Embryonic facial prominence (tissue), 1 donor: Measurements from ENCODE around the gene ZNF668.

Experiments used
- DNase-seq: peaks from one replicate; pipeline ENCODE4 v3.0.0-alpha.2; 2016; ENCODE audit errors: extremely low spot score

ZNF668 gene

DNA sequence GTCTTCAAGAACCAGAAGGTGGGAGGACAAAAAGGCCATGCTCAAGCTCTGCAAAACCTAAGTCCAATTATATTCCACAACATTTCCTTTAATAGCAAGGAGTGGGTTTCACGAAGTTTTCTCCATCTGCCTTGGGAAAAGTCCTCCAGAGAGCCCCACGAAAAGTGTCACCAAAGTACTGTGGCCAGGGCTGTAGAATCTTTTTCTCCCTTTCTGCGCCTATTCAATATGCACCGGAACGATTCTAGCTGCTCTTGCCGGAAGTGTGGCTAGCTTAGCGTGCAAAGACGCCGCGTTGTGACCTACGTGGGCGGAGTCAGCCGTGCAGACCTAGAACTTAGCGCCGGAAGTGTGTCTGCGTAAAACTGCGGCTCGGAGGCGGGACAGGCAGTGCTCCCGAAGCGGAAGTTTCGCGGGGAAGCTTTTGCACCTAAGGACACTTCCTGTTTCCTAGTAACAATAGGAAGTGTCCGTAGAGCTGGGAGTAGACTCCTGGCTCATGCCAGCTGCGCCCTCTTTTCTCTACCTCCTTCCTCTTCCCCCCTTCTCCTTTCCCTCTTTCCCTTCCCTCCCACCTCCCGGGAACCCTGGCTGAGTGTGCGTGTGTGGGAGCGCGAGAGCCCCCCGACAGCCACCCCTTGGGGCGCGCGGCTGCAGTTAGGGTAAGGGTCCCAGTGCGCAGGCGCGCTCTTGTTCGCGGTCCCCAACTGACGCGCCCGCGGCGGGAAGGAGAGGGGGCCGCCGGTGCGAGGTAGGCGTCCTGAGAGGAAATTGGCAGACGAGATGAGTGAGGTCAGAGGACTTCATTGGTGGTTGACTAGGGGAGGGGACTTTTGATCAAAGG lies at the start of gene ZNF668, which contains the start of gene ZNF646:
Gene ZNF668, minus strand, starts transcription at position 271 of the 844 bp plus-strand sequence. CDS start 9,781 bp downstream, outside the sequence.
Gene ZNF646, plus strand, starts transcription at position 453 of the 844 bp plus-strand sequence. CDS start 1,903 bp downstream, outside the sequence.
- DNase-seq: peak; percentile 100

DNA sequence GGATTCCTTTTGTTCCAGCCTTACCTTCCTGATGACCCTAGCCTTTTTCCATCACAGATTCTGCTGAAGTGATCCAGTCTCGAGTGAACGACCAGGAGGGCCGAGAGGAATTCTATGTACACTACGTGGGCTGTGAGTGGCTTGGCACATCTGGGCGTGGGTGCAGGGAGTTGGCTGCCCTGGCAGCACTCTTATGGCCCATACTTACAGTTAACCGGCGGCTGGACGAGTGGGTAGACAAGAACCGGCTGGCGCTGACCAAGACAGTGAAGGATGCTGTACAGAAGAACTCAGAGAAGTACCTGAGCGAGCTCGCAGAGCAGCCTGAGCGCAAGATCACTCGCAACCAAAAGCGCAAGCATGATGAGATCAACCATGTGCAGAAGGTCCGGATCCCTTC lies 46.1 kb upstream of the ZNF668 start:
- DNase-seq: no peak

DNA sequence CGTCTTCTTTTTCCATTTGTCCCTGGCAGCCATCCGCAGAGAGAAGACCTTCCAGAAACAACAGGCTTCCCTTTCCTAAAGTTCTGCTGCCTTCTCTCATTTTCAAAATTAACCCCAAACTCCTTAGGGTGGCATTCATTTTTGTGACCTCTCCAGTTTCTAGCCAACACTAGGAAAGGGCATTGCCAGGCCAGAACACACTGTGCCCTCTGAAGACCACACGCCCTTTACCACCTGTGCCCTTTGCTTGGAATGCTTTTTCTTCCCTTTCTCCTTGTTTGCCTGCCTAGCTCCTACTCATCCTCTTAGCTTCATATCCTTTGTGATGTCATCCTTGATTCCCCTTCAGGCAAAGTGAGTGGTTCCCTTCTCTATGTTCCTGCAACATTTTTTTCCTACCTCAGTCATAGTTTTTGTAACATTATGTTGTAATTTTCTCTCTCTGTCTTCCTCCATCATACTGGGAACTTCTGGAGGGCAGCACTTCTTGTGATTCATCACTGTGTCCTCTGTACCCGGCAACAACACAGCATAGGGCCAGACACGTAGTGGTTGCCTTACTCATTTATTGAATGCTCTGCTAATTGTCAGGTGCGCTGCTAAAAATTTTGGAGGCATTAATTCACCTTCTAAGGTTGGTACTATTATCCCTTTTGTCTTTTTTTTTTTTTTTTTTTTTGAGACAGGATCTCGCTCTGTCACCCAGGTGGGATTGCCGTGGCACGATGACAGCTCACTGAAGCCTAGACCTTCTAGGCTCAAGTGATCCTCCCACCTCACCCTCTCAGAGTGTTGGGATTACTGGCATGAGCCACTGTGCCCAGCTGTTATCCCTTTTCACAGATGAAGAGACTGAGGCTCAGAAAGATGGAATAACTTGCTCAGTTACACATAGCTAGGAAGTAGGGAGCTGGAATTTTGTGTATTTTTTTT lies 44.4 kb upstream of the ZNF668 start:
- no peak for DNase-seq

DNA sequence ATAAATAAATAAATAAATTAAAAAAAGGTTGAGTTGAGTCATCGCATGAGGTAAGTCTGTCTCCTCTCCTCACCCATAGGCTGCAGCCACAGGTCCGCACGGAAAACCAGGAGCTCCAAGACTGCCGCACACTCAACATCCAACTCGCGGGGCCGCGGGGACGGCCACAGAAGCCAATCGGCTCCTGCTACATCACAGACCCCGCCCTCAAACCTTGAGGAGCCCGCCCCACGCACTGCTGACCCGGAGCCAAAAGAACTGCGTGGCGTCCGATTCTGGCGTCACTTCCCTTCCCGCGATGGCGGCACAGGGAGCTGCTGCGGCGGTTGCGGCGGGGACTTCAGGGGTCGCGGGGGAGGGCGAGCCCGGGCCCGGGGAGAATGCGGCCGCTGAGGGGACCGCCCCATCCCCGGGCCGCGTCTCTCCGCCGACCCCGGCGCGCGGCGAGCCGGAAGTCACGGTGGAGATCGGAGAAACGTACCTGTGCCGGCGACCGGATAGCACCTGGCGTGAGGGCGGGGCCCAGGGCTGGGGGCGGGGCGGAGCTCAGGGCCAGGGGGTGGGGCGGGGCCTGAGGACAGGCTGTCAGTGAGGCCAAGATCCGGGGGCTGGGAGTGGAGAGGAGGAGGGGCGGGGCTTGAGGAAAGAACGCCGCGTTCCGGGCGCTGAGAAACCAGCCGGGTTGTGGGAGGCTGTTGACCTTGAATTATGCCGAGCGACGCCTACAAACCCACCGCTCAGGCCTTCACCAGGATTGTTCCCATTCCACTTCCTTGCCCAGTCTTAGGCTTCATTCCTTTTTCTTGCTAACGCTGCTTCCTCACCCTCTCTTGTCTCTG lies 43.6 kb upstream of the ZNF668 start, which contains the start of gene KAT8:
Gene KAT8, plus strand, starts transcription at position 281 of the 839 bp plus-strand sequence. Its CDS starts 18 bp downstream, at position 299.
- DNase-seq: peak; percentile 96

DNA sequence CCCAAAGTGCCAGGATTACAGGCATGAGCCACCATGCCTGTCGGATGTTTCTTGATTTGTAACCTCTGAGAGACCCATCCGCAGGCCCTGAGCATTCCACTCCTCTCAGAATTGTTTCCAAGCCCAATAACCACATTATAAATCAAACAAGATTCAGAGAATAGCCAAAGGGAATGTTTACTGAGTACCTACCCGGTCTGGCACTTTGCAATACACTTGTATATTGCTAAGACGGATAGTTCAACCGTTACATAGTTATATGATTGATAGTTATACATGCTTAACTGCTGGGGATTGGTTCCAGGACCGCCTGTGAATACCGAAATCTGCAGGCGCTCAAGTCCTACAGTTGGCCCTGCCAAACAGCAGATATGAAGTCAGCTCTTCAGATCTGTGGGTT lies 40.4 kb upstream of the ZNF668 start:
- no peak for DNase-seq

DNA sequence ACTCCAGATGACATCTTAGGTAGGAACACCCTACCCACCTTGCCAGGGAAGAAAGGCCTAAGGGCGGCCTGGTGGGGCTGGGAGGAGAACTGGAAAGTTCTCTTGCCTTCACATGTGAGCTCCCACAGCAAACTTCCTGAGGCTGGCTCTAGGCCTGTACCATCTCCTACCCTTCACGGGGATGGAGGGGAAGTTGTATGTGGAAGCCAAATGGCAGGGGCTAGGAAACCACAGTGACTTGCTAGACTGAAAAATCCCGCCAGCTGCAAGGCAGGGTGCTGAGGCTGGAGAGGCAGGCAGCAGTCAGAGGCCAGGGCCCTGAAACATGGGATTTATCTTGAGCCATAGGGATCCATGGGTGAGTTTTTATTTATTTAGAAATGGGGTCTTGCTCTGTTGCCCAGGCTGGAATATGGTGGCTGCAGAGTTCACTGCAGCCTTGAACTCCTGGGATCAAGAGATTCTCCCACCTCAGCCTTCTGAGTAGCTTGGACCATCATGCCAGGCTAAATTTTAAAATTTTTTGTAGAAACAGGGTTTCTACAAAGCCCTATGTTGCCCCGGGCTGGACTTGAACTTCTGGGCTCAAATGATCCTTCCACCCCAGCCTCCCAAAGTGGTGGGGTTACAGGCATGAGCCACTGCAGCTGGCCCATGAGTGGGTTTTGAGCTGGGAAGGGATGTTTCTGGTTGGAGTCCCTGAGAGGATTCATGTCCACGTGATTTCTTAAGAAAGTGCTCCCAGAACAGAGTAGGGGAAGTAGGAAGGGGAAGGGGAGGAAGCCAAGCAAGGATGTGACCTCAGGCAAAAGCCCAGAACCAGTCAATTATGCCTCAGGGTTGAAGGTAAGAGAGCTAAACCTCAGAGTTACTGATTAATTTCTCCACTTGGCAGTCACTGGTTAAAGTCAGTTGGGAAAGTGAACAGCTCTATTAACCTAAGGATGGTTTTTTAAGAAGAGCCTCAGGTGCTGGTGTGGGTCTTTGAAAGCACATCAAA lies 39.4 kb upstream of the ZNF668 start:
- no peak for DNase-seq

DNA sequence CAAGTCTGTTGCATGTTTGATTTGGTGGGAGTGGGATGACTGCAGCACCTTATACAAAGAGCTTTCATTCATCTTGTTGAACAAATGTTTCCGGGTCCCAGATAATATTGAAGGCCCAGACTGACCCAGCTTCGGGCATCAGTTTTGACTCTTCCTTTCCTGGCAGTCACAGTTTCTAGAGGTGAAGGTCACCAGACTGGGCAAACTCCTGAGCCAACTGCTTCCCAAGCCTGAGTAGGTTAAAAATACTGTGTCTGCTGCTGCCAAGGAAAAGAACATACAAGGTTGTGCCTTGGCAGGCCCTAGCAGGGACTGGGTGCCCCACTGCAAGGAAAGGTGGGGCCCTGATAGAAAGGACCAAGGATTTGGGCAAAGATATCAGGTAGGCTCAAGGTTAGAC lies 38.7 kb upstream of the ZNF668 start:
- DNase-seq: no peak

DNA sequence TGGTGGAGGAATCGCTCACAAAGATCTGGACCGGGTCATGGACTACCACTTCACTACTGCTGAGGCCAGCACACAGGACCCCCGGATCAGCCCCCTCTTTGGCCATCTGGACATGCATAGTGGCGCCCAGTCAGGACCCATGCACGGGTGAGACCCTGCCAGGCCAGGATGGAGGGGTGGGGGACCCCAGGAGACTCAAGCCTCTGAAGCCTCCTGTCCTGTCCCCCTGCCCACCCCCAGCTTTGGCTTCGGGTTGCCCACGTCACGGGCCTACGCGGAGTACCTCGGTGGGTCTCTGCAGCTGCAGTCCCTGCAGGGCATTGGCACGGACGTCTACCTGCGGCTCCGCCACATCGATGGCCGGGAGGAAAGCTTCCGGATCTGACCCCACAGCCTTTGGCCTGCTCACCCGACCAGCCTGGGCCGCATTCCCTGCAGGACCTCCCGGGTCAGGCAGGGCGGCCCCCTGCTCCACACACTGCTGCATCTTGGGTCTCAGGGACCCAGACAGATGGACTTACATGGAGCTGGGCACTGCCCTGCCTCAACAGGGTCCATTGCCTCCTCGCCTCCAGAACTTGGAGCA lies 37.9 kb upstream of the ZNF668 start:
- no peak for DNase-seq

DNA sequence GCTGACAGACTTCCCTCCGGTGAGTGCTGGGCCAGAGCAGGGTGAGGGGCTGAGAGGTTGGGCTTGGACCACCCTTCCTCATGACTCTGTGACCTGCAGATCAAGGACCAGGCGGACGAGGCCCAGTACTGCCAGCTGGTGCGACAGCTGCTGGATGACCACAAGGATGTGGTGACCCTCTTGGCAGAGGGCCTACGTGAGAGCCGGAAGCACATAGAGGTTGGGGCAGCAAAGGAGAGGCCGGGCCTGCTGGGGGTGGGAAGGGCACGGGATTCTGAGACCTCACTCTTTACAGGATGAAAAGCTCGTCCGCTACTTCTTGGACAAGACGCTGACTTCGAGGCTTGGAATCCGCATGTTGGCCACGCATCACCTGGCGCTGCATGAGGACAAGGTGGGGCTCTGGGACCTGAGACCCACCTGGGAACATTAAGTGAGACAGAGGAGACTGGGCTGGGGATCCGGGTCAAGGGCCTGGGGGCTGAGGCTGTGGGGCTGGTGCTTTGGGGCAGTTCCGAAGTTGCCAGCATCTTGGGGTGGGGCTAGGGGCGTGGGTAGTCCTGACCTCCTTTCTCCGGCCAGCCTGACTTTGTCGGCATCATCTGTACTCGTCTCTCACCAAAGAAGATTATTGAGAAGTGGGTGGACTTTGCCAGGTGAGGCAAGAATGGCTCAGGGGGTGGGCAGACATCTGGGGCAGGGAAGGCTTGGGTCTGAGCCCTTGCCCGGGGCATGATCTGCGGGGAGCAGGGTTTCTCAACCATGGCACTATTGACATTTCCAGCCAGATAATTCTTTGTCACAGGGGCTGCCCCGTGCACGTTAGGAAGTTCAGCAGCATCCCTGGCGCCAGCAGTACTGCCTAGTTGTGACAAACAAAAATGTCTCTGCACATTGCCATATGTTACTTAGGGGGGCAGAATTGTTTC lies 36.3 kb upstream of the ZNF668 start:
- DNase-seq: no peak

DNA sequence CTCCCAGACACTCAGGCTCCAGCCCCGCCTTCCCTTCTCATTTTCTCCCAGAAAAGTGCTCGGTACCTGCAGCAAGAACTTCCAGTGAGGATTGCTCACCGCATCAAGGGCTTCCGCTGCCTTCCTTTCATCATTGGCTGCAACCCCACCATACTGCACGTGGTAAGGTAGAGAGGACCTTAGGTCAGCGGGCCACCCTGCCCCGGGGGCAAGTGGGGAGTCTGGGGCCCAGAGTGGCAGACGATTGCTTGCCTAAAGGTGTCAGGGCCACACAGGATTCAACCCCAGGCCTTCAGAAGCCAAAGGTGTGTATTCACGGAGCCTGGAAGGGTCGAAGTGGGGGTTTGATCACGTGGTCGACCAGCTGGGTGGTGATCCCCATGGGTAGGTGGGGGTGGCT lies 35.6 kb upstream of the ZNF668 start:
- no peak for DNase-seq

DNA sequence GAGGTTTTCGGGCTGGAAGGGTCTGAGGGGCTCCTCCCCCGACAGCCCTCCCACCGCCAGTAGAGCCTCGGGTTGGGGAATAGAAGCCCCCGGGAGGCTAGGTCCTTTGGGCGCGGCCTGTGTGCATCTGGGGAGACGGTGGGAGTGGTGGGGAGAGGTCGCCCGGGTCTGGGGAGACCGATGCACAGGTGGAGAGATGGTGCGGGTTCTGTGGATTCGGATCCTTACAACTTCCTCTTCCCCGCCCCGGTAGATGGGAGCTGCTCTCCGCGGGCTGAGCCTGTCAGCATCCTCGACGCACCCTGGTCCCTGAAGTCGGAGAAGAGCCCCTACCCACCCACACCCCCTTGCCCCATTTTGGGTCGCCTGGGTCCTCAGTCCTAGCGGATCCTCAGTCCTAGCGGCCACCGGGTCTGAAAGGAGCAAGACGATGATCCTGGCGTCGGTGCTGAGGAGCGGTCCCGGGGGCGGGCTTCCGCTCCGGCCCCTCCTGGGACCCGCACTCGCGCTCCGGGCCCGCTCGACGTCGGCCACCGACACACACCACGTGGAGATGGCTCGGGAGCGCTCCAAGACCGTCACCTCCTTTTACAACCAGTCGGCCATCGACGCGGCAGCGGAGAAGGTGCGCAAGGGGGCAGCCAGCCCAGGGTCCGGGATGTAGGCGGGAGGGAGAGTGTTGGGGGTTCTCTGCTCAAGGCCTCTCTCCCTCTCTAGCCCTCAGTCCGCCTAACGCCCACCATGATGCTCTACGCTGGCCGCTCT lies 34.9 kb upstream of the ZNF668 start:
- DNase-seq: no peak

DNA sequence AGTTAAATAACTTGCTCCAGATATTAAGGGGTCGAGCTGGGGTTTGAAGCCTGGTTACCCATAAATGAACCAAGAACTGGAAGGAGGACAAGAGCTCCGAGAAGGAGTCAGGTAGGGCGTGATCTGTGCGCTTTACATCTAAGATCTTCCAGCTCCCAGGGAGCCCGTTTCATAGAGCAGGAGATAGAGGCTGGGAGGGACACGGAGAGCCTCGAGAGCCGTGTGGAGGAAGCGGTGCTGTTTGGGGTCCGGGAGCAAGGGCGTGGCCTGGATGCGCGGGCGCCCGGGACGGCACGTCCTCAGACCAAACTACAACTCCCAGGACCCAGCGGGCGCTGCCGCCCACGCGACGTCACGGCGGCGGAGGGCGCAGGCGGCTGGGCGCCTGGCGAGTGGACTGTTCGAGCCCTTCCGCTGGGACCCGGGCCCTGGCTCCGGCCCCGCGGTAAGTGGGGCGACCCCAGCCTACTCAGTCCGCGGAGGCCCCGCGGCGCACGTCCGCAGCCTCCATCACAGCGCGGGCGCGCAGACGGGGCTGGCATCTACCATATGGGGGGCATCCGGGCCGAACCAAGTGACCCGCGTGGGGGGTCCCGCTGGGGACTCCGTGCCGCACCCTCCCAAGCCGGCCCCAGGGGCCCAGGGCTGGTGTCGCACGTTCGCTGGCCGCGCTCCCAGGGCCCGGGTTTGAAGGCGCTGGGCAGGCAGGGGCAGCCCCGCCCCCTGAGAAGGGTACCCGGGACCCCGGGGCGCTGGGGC lies 34.2 kb upstream of the ZNF668 start, which contains the start of gene BCKDK:
Gene BCKDK, plus strand, starts transcription at position 352 of the 759 bp plus-strand sequence. CDS start 838 bp downstream, outside the sequence.
- DNase-seq: no peak

DNA sequence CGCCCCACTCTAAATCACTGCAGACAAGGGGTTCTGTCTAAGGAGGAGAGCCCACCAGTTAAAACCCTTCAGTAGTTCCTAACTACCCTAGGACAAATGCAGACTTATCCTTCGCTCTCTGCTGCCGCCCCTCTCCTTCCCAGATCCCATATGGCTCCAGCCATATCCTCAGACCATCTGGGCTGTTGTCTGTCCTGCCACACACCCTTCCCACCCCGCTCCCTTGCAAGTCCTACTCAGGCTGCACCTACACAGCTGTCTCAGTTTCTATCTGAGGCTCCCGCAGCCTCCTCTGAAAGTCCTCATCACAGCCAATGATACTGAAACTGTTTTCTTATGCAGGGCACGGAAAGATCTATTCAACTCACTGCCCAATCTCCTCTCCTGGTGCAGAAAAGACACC lies 33.4 kb upstream of the ZNF668 start:
- no peak for DNase-seq

DNA sequence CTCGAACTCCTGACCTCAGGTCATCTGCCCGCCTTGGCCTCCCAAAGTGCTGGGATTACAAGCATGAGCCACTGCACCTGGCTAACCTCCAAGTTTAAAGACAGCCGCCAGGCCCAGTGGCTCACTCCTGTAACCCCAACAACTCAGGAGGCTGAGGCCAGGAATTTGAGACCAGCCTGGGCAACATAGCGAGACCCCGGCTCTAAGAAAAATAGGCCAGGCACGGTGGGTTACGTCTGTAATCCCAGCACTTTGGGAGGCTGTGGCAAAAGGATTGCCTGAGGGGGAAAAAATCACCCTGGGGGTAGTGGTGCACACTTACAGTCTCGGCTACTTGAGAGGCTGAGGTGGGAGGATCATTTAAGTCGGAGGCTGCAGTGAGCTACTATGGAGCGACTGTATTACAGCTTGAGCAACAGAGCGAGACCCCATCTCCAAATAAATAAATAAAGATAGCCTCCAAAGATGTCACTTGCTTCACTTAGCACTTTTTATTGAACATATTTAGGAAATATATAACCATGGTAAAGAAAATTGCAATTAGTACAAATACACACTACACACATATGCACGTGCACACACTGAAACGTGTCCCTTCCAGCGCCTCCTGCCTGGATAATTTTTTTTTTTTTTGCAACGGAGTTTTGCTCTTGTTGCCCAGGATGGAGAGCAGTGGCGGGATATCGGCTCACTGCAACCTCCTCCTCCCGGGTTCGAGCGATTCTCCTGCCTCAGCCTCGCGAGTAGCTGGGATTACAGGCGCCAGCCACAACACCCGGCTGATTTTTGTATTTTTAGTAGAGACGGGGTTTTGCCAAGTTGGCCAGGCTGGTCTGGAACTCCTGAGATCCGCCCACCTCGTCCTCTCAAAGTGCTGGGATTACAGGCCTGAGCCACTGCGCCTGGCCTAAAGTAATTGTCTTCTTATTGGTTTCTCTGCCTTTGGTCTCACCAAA lies 32.7 kb upstream of the ZNF668 start:
- DNase-seq: no peak

DNA sequence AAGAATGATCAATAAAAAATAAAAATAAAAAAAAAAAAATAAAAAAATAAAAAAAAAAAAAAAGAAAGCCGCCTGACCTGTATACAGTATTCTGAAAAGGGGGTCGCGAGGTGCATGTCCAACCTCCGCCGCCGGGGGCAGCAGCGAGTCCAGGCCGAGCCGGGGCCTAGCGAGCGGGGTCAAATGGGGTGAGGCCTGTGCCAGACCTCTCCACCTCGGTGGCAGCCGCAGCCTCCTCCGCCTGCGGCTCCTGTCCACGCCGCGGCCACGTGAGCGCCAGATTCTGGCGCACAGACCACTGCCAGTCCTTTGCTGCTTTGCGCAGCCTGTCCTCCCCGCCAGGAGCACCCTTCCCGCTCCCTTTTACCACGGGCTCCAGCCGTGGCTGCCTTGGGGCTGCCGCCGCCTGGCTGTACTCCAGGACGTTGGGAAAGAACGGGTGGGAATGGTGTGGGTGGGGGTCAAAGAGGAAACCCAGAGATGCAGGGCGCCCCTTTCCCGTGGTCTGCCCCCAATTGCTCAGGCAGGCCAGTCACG lies 31.7 kb upstream of the ZNF668 start:
- no peak for DNase-seq
